ENCODE measurements around the gene C9orf85. TPM values are rescaled to one million over a fixed set of nuclear protein-coding genes. Genes with fewer than 3 reads are reported as not detected.

The C9orf85 gene
- total and polyA plus RNA-seq, 9 of the 15 experiments (the other 6 are each of a cell fraction or from before 2014, with no cell fraction given): 6.7 to 17.6 (median 13.0) TPM

DNA sequence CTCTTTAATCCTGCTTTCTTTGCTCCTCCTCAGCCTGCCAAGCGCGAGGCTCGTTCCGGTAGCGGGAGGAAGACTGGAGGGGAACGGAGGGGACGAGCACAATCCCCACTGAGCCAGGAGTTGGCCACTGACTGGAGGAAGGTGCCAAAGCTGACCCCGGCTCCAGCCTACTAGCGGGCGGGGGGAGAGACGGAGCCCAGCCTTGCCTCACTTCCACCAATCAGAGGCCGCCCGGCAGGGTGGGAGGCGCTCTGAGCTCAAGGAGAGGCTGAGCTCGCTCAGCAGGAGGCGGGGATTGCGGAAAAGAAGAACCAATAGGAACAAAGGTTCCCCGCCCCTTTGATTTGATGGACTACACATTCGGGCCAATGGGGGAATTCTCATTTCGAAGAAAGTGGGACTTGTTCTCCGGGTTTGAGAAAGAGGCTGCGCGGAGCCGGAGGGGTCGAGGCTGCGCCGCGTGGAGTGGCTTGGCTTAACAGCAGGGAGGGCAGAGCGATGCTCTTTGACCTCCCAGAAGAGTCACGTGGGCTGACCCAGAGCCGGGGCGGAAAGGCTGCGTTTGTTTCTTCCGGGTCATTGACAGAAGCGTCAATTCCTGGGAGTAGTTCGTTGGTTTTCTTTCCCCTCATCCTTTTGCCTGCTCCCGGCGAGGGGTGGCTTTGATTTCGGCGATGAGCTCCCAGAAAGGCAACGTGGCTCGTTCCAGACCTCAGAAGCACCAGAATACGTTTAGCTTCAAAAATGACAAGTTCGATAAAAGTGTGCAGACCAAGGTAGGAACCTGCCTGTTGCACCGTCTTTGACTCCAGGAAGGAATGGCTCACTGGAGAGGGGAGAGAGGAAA is at the start of gene C9orf85, which contains the start of gene ABHD17B (continued):
- TF ChIP-seq, protein P1, sequence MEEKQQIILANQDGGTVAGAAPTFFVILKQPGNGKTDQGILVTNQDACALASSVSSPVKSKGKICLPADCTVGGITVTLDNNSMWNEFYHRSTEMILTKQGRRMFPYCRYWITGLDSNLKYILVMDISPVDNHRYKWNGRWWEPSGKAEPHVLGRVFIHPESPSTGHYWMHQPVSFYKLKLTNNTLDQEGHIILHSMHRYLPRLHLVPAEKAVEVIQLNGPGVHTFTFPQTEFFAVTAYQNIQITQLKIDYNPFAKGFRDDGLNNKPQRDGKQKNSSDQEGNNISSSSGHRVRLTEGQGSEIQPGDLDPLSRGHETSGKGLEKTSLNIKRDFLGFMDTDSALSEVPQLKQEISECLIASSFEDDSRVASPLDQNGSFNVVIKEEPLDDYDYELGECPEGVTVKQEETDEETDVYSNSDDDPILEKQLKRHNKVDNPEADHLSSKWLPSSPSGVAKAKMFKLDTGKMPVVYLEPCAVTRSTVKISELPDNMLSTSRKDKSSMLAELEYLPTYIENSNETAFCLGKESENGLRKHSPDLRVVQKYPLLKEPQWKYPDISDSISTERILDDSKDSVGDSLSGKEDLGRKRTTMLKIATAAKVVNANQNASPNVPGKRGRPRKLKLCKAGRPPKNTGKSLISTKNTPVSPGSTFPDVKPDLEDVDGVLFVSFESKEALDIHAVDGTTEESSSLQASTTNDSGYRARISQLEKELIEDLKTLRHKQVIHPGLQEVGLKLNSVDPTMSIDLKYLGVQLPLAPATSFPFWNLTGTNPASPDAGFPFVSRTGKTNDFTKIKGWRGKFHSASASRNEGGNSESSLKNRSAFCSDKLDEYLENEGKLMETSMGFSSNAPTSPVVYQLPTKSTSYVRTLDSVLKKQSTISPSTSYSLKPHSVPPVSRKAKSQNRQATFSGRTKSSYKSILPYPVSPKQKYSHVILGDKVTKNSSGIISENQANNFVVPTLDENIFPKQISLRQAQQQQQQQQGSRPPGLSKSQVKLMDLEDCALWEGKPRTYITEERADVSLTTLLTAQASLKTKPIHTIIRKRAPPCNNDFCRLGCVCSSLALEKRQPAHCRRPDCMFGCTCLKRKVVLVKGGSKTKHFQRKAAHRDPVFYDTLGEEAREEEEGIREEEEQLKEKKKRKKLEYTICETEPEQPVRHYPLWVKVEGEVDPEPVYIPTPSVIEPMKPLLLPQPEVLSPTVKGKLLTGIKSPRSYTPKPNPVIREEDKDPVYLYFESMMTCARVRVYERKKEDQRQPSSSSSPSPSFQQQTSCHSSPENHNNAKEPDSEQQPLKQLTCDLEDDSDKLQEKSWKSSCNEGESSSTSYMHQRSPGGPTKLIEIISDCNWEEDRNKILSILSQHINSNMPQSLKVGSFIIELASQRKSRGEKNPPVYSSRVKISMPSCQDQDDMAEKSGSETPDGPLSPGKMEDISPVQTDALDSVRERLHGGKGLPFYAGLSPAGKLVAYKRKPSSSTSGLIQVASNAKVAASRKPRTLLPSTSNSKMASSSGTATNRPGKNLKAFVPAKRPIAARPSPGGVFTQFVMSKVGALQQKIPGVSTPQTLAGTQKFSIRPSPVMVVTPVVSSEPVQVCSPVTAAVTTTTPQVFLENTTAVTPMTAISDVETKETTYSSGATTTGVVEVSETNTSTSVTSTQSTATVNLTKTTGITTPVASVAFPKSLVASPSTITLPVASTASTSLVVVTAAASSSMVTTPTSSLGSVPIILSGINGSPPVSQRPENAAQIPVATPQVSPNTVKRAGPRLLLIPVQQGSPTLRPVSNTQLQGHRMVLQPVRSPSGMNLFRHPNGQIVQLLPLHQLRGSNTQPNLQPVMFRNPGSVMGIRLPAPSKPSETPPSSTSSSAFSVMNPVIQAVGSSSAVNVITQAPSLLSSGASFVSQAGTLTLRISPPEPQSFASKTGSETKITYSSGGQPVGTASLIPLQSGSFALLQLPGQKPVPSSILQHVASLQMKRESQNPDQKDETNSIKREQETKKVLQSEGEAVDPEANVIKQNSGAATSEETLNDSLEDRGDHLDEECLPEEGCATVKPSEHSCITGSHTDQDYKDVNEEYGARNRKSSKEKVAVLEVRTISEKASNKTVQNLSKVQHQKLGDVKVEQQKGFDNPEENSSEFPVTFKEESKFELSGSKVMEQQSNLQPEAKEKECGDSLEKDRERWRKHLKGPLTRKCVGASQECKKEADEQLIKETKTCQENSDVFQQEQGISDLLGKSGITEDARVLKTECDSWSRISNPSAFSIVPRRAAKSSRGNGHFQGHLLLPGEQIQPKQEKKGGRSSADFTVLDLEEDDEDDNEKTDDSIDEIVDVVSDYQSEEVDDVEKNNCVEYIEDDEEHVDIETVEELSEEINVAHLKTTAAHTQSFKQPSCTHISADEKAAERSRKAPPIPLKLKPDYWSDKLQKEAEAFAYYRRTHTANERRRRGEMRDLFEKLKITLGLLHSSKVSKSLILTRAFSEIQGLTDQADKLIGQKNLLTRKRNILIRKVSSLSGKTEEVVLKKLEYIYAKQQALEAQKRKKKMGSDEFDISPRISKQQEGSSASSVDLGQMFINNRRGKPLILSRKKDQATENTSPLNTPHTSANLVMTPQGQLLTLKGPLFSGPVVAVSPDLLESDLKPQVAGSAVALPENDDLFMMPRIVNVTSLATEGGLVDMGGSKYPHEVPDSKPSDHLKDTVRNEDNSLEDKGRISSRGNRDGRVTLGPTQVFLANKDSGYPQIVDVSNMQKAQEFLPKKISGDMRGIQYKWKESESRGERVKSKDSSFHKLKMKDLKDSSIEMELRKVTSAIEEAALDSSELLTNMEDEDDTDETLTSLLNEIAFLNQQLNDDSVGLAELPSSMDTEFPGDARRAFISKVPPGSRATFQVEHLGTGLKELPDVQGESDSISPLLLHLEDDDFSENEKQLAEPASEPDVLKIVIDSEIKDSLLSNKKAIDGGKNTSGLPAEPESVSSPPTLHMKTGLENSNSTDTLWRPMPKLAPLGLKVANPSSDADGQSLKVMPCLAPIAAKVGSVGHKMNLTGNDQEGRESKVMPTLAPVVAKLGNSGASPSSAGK (IDR thresholded peaks at IDR 0.05): peak; percentile 94
- TF ChIP-seq RNF2 (IDR thresholded peaks at IDR 0.05): peak; percentile 56
- TF ChIP-seq, protein P2, sequence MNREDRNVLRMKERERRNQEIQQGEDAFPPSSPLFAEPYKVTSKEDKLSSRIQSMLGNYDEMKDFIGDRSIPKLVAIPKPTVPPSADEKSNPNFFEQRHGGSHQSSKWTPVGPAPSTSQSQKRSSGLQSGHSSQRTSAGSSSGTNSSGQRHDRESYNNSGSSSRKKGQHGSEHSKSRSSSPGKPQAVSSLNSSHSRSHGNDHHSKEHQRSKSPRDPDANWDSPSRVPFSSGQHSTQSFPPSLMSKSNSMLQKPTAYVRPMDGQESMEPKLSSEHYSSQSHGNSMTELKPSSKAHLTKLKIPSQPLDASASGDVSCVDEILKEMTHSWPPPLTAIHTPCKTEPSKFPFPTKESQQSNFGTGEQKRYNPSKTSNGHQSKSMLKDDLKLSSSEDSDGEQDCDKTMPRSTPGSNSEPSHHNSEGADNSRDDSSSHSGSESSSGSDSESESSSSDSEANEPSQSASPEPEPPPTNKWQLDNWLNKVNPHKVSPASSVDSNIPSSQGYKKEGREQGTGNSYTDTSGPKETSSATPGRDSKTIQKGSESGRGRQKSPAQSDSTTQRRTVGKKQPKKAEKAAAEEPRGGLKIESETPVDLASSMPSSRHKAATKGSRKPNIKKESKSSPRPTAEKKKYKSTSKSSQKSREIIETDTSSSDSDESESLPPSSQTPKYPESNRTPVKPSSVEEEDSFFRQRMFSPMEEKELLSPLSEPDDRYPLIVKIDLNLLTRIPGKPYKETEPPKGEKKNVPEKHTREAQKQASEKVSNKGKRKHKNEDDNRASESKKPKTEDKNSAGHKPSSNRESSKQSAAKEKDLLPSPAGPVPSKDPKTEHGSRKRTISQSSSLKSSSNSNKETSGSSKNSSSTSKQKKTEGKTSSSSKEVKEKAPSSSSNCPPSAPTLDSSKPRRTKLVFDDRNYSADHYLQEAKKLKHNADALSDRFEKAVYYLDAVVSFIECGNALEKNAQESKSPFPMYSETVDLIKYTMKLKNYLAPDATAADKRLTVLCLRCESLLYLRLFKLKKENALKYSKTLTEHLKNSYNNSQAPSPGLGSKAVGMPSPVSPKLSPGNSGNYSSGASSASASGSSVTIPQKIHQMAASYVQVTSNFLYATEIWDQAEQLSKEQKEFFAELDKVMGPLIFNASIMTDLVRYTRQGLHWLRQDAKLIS (CRISPR knock-in tag; IDR thresholded peaks at IDR 0.05): peak; percentile 82; the same call in 1 of the 2 replicates
- no peak for TF ChIP-seq STAT5A (IDR thresholded peaks at IDR 0.05; ENCODE audit: borderline replicate concordance, low read length)
- TF ChIP-seq, protein P3, sequence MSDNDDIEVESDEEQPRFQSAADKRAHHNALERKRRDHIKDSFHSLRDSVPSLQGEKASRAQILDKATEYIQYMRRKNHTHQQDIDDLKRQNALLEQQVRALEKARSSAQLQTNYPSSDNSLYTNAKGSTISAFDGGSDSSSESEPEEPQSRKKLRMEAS (CRISPR knock-in tag; IDR thresholded peaks at IDR 0.05): peak; percentile 80
- TF ChIP-seq HNRNPLL (IDR thresholded peaks at IDR 0.05; ENCODE audit: low read depth, low read length, poor library complexity, severe bottlenecking): peak; percentile 43
- TF ChIP-seq ETV1 (tag; conservative IDR thresholded peaks at IDR 0.05; ENCODE audit: low read depth): 0 out of 2 replicates have a peak, but pooled peaks have one; percentile 30
- no peak for TF ChIP-seq HDAC2 (IDR thresholded peaks at IDR 0.05)
- TF ChIP-seq TCF7 (IDR thresholded peaks at IDR 0.05; ENCODE audit: borderline replicate concordance): no peak
